Loucy (cell line): ENCODE measurements around the gene FARS2.

ENCODE experiments used
- H2AFZ ChIP-seq: fragments of 200-600 bp; sonication (generic); 2 replicates; pipeline ENCODE4 v1.6.0; 2016; ENCODE audit warnings: antibody characterized with exemption, mild to moderate bottlenecking, low read length, moderate library complexity
- H3F3A ChIP-seq: fragments of 200-600 bp; 2 replicates; pipeline ENCODE4 v1.6.0; 2016; ENCODE audit warnings: antibody characterized with exemption, low read depth, mild to moderate bottlenecking
- H3K27me3 ChIP-seq: fragments of 200-600 bp; sonication (generic); 2 replicates; pipeline ENCODE4 v1.6.1; 2014; ENCODE audit warnings: low read length, mild to moderate bottlenecking; ENCODE audit not compliant: insufficient read depth, poor library complexity, severe bottlenecking
- H3K36me3 ChIP-seq: fragments of 200-600 bp; sonication (generic); 2 replicates; pipeline ENCODE4 v1.6.1; 2016; ENCODE audit warnings: low read length; ENCODE audit not compliant: insufficient read depth
- H3K4me1 ChIP-seq: fragments of 200-600 bp; sonication (generic); 2 replicates; pipeline ENCODE4 v1.5.1; 2014; ENCODE audit warnings: low read length, mild to moderate bottlenecking; ENCODE audit not compliant: insufficient read depth, poor library complexity, severe bottlenecking
- H3K4me2 ChIP-seq: fragments of 200-600 bp; sonication (generic); 2 replicates; pipeline ENCODE4 v1.6.0; 2014; ENCODE audit warnings: antibody characterized with exemption, low read length, low read depth, mild to moderate bottlenecking; ENCODE audit not compliant: poor library complexity, severe bottlenecking
- H3K4me3 ChIP-seq: fragments of 200-600 bp; sonication (generic); 2 replicates; pipeline ENCODE4 v1.5.1; 2014; ENCODE audit warnings: low read length, mild to moderate bottlenecking, mixed read lengths; ENCODE audit not compliant: poor library complexity, severe bottlenecking
- H3K79me2 ChIP-seq: fragments of 200-600 bp; sonication (generic); 2 replicates; pipeline ENCODE4 v1.6.1; 2014; ENCODE audit warnings: low read length; ENCODE audit not compliant: insufficient read depth
- H3K9ac ChIP-seq: fragments of 200-600 bp; sonication (generic); 2 replicates; pipeline ENCODE4 v1.6.0; 2014; ENCODE audit warnings: mild to moderate bottlenecking, low read depth, low read length, moderate library complexity; ENCODE audit not compliant: poor library complexity, severe bottlenecking
- H3K9me2 ChIP-seq: fragments of 200-600 bp; sonication (generic); replicated peaks from 2 replicates; pipeline ENCODE4 v1.6.1; 2016; ENCODE audit warnings: low read depth, low read length, mixed read lengths
- H3K9me3 ChIP-seq: fragments of 200-600 bp; sonication (generic); 2 replicates; pipeline ENCODE4 v1.6.1; 2014; ENCODE audit warnings: mild to moderate bottlenecking, antibody characterized with exemption, low read length, low read depth; ENCODE audit not compliant: insufficient read depth
- H4K20me1 ChIP-seq: fragments of 200-600 bp; sonication (generic); 2 replicates; pipeline ENCODE4 v1.6.0; 2014; ENCODE audit warnings: antibody characterized with exemption, low read length, mild to moderate bottlenecking; ENCODE audit not compliant: insufficient read depth, poor library complexity, severe bottlenecking
- CTCF ChIP-seq: fragments of 200-600 bp; sonication (generic); conservative IDR thresholded peaks from 2 replicates; pipeline ENCODE4 v1.5.1; 2014; ENCODE audit warnings: mild to moderate bottlenecking, antibody characterized with exemption, low read length
- EZH2phosphoT487 ChIP-seq: fragments of 200-600 bp; IDR thresholded peaks from 2 replicates; pipeline ENCODE4 v1.6.1; 2018; ENCODE audit warnings: antibody characterized with exemption, mild to moderate bottlenecking, moderate library complexity, borderline replicate concordance

Gene FARS2

GRCh38 chr6:5713519-5713918 is 452.2 kb downstream of the FARS2 start:
- no peaks in the 10 kb centered on the region for H4K20me1 ChIP-seq
- H3K9me2 ChIP-seq, result no peaks in the 10 kb centered on the region
- H3K9ac ChIP-seq, result no peak overlapping the region
- peaks cover 5% of the 10 kb centered on the region; the same call in 1 of the 2 replicates for H3K9me3 ChIP-seq
- no peaks in the 10 kb centered on the region for H3K4me1 ChIP-seq
- H3K36me3 ChIP-seq, result no peaks in the 10 kb centered on the region
- H3K79me2 ChIP-seq, result no peaks in the 10 kb centered on the region
- H3K4me2 ChIP-seq, result no peak overlapping the region
- H3K4me3 ChIP-seq, result no peak overlapping the region
- H2AFZ ChIP-seq, result no peak overlapping the region
- H3K27me3 ChIP-seq, result no peaks in the 10 kb centered on the region
- no peaks in the 10 kb centered on the region for H3F3A ChIP-seq
- TF ChIP-seq CTCF (no peak), EZH2phosphoT487 (no peak)

GRCh38 chr6:5718231-5718947 is 457.1 kb downstream of the FARS2 start:
- no peaks in the 10 kb centered on the region for H3F3A ChIP-seq
- no peaks in the 10 kb centered on the region for H3K4me1 ChIP-seq
- H3K36me3 ChIP-seq, result no peaks in the 10 kb centered on the region
- H3K79me2 ChIP-seq, result no peaks in the 10 kb centered on the region
- no peak overlapping the region for H2AFZ ChIP-seq
- no peak overlapping the region for H3K4me2 ChIP-seq
- no peak overlapping the region for H3K9ac ChIP-seq
- H3K27me3 ChIP-seq, result no peaks in the 10 kb centered on the region
- H3K4me3 ChIP-seq, result no peak overlapping the region
- no peak for TF ChIP-seq EZH2phosphoT487
- TF ChIP-seq CTCF, result no peak
- H3K9me3 ChIP-seq, result peaks cover 5% of the 10 kb centered on the region; the same call in 1 of the 2 replicates
- no peaks in the 10 kb centered on the region for H3K9me2 ChIP-seq
- no peaks in the 10 kb centered on the region for H4K20me1 ChIP-seq

- H3F3A ChIP-seq, result no peaks in the 10 kb centered on the region
- H4K20me1 ChIP-seq, result no peaks in the 10 kb centered on the region
- H3K4me2 ChIP-seq, result no peak overlapping the region
- no peaks in the 10 kb centered on the region for H3K36me3 ChIP-seq
- H3K9ac ChIP-seq, result no peak overlapping the region
- no peaks in the 10 kb centered on the region for H3K79me2 ChIP-seq
- TF ChIP-seq CTCF, result no peak
- no peak for TF ChIP-seq EZH2phosphoT487
- H3K4me1 ChIP-seq, result no peaks in the 10 kb centered on the region
- H2AFZ ChIP-seq, result no peak overlapping the region
- no peak overlapping the region for H3K4me3 ChIP-seq
- no peaks in the 10 kb centered on the region for H3K9me2 ChIP-seq
- H3K27me3 ChIP-seq, result no peaks in the 10 kb centered on the region
- H3K9me3 ChIP-seq, result no peaks in the 10 kb centered on the region
These were observed 462.8 kb downstream of the FARS2 start for GRCh38 chr6:5723841-5724691.
